Jurkat, Clone E6-1 (cell line): ENCODE measurements around the gene KDM1A.

ENCODE experiments used
- DNase-seq: peaks from one replicate; pipeline ENCODE4 v3.0.0-alpha.2; 2011; ENCODE audit warnings: low read depth, low spot score
- H3K4me3 ChIP-seq: 2 replicates; pipeline ENCODE4 v1.5.1; 2011; ENCODE audit warnings: mild to moderate bottlenecking, low read length, control low read depth, moderate library complexity

Gene KDM1A

GRCh38 chr1:23122023-23122748 is 102.9 kb downstream of the KDM1A start:
- DNase-seq = no peak
- H3K4me3 ChIP-seq = no peak overlapping the region

- H3K4me3 ChIP-seq = no peak overlapping the region
- no peak for DNase-seq
Observed at GRCh38 chr1:23122796-23123195, 103.5 kb downstream of the KDM1A start.

- no peak overlapping the region for H3K4me3 ChIP-seq
- no peak for DNase-seq
Observed at GRCh38 chr1:23123528-23123927, 104.3 kb downstream of the KDM1A start.

- no peak for DNase-seq
- H3K4me3 ChIP-seq = no peak overlapping the region
Observed at GRCh38 chr1:23124259-23125026, 105.2 kb downstream of the KDM1A start.

GRCh38 chr1:23125489-23125888 is 106.2 kb downstream of the KDM1A start:
- DNase-seq = no peak
- H3K4me3 ChIP-seq = no peak overlapping the region

GRCh38 chr1:23126200-23126599 is 106.9 kb downstream of the KDM1A start:
- H3K4me3 ChIP-seq = no peak overlapping the region
- DNase-seq = no peak

GRCh38 chr1:23126801-23127200 is 107.5 kb downstream of the KDM1A start:
- H3K4me3 ChIP-seq = no peak overlapping the region
- DNase-seq = no peak

- no peak for DNase-seq
Observed at GRCh38 chr1:23129846-23130245, 110.6 kb downstream of the KDM1A start.

GRCh38 chr1:23132033-23132432 is 112.8 kb downstream of the KDM1A start:
- no peak overlapping the region for H3K4me3 ChIP-seq
- DNase-seq = no peak

More at GRCh38 chr1:23129846-23130245, 110.6 kb downstream of the KDM1A start:
- no peak overlapping the region for H3K4me3 ChIP-seq
